GM19397 (cell line): ENCODE results near the gene HSD17B1.
"Not testable (repeated sequence)": the region's sequence is repeated elsewhere in the genome, so short reads cannot be mapped to it uniquely, and the experiment has no call there.

Experiments
- ATAC-seq: cut with Tn5 transposase; IDR thresholded peaks from one replicate; pipeline ENCODE4 v1.9.1; 2021; ENCODE audit warnings: mild to moderate bottlenecking, moderate library complexity; ENCODE audit not compliant: unreplicated experiment

The HSD17B1 gene

GRCh38 chr17:42545755-42546505 lies 6.8 kb upstream of the HSD17B1 start:
- not testable (repeated sequence) for ATAC-seq

DNA sequence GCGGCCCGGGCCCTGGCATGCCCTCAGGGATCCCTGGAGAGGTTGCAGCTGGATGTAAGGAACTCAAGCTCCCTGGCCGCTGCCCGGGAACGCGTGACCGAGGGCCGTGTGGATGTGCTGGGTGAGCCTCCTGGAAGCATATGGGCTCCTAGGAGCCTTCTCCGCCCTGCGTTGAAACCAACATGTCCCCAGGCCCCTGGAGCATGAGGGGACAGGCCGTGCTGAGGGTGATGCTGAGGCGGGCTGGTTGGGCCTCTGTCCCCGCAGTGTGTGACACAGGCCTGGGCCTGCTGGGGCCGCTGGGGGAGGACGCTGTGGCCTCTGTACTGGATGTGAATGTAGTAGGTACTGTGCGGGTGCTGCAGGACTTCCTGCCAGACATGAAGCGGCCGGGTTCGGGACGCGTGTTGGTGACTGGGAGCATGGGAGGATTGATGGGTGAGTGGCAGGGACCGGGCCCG lies 5.7 kb upstream of the HSD17B1 start:
- no peak for ATAC-seq

DNA sequence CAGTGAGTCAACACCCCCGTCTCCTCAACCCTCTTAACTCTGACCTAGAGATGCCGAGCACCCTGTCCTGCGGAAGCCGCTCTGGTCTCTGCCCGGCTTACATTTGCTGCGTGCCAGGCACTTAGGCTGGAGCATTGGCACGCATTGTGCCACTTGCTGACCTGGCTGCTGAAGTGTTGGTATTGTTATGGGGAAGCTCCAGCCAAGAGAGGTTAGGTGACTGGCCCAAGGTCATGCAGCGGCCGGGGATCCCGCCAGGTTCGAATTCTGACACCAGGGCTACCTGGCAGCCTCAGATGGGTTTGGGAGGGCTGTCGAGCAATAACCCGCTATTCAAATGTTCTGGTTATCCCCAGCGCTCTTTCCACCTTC lies 5.0 kb upstream of the HSD17B1 start:
- no peak for ATAC-seq

DNA sequence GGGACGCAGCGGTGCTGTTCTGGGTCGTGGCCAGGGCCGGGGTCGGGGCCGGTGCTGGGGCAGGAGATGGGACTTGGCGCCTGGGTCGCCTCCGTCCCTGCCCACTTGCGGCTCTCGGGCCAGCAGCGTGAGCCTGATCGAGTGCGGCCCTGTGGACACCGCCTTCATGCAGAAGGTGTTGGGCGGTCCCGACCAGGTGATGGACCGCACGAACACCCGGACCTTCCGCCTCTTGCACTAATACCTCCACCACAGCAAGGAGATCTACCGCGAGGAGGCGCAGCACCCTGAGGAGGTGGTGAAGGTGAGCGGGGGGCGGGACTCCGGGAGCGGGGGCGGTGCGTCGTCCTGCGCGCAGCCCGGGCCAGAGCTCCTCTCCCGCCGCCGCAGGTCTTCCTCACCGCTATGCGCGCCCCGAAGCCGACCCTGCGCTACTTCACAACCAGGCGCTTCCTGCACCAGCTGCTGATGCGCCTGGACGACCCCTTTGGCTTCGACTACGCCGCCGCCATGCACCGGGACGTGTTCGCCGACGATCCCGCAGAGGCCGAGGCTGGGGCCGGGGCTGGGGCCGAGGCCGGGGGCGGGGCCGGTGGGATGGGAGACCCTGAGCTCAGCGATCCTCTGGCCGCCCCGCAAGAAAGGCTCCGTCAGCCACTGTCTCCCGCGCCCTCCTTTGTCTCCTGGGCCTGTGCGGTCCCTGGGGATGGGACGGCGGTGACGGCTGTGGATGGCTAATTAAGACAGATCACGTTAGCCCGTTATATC lies 4.5 kb upstream of the HSD17B1 start:
- ATAC-seq, result no peak

- no peak for ATAC-seq
Measured at GRCh38 chr17:42548993-42549755, 3.5 kb upstream of the HSD17B1 start.

- no peak for ATAC-seq
Measured at GRCh38 chr17:42553161-42553818, 567 bp downstream of the HSD17B1 start.

DNA sequence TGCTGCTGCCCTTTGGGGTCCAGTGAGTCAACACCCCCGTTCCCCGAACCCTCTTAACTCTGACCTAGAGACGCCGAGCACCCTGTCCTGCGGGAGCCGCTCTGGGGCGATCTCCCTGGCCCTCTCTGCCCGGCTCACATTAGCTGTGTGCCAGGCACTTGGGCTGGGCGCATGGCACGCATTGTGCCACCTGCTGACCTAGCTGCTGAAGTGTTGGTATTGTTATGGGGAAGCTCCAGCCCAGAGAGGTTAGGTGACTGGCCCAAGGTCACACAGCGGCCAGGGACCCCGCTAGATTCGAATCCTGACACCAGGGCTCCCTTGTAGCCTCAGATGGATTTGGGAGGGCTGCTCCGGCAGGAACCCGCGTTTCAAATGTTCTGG lies 1.1 kb downstream of the HSD17B1 start:
- ATAC-seq, result no peak

GRCh38 chr17:42554250-42555121 lies 1.8 kb downstream of the HSD17B1 start:
- ATAC-seq, result peak; percentile 74

DNA sequence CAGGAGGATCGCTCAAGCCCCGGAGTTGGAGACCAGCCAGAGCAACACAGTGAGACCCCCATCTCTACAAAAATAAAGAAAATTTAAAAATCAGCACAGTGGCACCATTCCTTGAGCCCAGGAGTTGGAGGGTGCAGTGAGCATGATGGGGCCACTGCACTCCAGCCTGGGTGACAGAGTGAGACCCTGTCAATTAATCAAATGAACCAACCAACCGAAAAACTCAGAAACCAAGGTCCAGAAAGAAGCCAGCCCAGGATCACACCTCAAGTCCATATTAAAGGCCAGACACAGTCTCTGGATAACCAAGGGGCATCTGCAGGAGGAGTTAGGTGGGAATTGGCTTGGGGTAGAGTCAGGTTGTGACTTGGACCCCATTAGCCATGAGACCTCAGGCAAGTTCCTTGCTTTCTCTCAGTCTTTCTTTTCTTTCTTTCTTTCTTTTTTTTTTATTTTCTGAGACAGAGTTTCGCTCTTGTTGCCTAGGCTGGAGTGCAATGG lies 2.4 kb downstream of the HSD17B1 start:
- ATAC-seq, result no peak

GRCh38 chr17:42555961-42556617 lies 3.4 kb downstream of the HSD17B1 start:
- not testable (repeated sequence) for ATAC-seq

DNA sequence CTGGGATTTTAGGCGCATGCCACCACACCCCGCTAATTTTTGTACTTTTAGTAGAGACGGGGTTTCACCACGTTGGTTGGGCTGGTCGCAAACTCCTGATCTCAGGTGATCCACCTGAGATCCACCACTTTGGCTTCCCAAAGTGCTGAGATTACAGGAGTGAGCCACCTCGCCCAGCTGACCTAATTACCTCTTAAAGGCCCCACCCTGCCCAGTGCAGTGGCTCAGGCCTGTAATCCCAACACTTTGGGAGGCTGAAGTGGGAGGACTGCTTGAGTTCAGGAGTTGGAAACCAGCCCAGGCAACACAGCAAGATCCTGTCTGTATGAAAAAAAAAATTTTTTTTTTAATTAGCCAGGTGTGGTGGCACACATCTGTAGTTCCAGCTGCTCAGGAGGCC lies 6.4 kb downstream of the HSD17B1 start:
- ATAC-seq, result no peak

DNA sequence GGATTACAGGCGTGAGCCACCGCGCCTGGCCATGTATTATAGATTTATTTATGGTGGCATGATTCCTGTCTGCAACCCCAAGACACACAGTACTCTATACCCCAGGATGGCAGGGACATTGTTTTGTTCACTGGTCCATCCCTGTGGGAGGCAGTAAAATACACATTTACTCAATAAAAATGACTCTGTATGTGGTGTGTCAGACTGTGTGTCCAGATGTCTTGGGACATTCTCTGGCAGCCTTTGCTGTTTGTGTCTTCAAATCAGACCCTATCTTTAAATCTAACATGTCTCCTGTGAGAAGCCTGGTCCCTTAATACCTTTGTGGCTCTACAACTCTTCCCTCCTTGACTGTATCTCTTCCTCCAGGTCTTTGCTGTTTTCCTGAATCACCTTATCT lies 7.5 kb downstream of the HSD17B1 start:
- ATAC-seq, result no peak

- ATAC-seq, result no peak
Measured at GRCh38 chr17:42561897-42562387, 9.2 kb downstream of the HSD17B1 start, which contains the start of gene COASY. TSS of gene COASY (plus strand) at chr17:42562148. CDS start at chr17:42562623, 475 bp downstream.

- ATAC-seq, result no peak
Measured at GRCh38 chr17:42562388-42563142, 9.8 kb downstream of the HSD17B1 start.

- no peak for ATAC-seq
Measured at GRCh38 chr17:42563143-42563509, 10.4 kb downstream of the HSD17B1 start.

GRCh38 chr17:42563543-42563942 lies 10.8 kb downstream of the HSD17B1 start:
- ATAC-seq, result no peak

- ATAC-seq, result no peak
Measured at GRCh38 chr17:42563950-42564349, 11.2 kb downstream of the HSD17B1 start.

DNA sequence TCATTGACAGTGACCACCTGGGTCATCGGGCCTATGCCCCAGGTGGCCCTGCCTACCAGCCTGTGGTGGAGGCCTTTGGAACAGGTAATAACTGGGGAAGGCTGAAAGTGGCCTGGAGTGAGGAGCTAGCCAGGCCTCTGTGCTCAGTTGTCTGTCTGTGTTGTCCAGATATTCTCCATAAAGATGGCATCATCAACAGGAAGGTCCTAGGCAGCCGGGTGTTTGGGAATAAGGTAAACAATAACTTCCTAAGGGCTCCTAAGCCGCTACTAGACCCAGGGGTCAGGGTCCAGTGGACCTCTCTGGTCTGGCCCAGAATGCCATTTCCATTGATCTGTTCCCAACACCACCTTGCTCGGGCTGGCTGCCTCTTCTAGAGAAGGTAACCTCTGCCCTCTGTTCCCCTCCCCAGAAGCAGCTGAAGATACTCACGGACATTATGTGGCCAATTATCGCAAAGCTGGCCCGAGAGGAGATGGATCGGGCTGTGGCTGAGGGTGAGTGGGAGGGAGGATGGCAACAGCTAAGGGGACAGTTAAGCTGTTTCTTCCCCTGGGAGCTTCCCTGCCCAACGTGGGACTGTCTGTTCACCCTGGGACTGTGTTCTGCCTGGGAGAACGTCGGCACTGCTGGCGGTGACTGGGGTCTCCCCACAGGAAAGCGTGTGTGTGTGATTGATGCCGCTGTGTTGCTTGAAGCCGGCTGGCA lies 12.2 kb downstream of the HSD17B1 start:
- no peak for ATAC-seq
